ENCODE results near the gene YY2. TPM values are rescaled to one million over a fixed set of nuclear protein-coding genes. Genes with fewer than 3 reads are reported as not detected.
"Not testable (repeated sequence)": the region's sequence is repeated elsewhere in the genome, so short reads cannot be mapped to it uniquely, and the experiment has no call there.

Gene YY2
- total RNA-seq, 2 experiments from 2014 or later = 1.0 to 1.2 TPM

GRCh38 chrX:21812628-21813027, 43.2 kb upstream of the YY2 start:
- no peaks in the 10 kb centered on the region for H3K4me1 ChIP-seq (ENCODE audit: insufficient read depth, low read length)
- H3K9me3 ChIP-seq (ENCODE audit: control insufficient read depth in 1 of 2, insufficient read depth in 1 of 2, low read length in 2 of 2) = no peaks in the 10 kb centered on the region
- no peaks in the 10 kb centered on the region for H3K36me3 ChIP-seq (ENCODE audit: insufficient read depth, low read length)
- H3K27me3 ChIP-seq (ENCODE audit: control insufficient read depth in 1 of 2, insufficient read depth in 2 of 2, low read length in 2 of 2) = no peaks in the 10 kb centered on the region
- CTCF ChIA-PET = interaction anchor here (0.6 kb wide), 1 partner anchor 15 kb away, joined by 3 read pairs; no protein-coding TSS in a partner anchor
- Mint-ChIP-seq H3K4me3 (no peak overlapping the region), H3K27me3 (no peaks in the 10 kb centered on the region), H3K9me3 (no peaks in the 10 kb centered on the region), H3K4me1 (ENCODE audit: low read depth) (no peaks in the 10 kb centered on the region), H3K36me3 (ENCODE audit: low read depth) (no peaks in the 10 kb centered on the region), H3K27ac (no peak overlapping the region)
- no peak for ATAC-seq (ENCODE audit: poor library complexity)
- DNase-seq = no peak
- no peak overlapping the region for H3K4me3 ChIP-seq (ENCODE audit: low read length)
- TF ChIP-seq CTCF (IDR thresholded peaks at IDR 0.05) = no peak
- POLR2A ChIA-PET = no interaction called here
- no peak overlapping the region for H3K27ac ChIP-seq (ENCODE audit: low read depth in 1 of 2, low read length in 2 of 2)
- intact Hi-C loops (cut with DNase I, micrococcal nuclease) = no loop called here

GRCh38 chrX:21813612-21814368, 42.0 kb upstream of the YY2 start:
- H3K4me3 Mint-ChIP-seq = no peak overlapping the region
- CTCF ChIA-PET = no interaction called here
- H3K27me3 Mint-ChIP-seq = no peaks in the 10 kb centered on the region
- H3K27me3 ChIP-seq (ENCODE audit: control insufficient read depth in 1 of 2, insufficient read depth in 2 of 2, low read length in 2 of 2) = no peaks in the 10 kb centered on the region
- no peaks in the 10 kb centered on the region for H3K36me3 Mint-ChIP-seq (ENCODE audit: low read depth)
- no peaks in the 10 kb centered on the region for H3K9me3 ChIP-seq (ENCODE audit: control insufficient read depth in 1 of 2, insufficient read depth in 1 of 2, low read length in 2 of 2)
- POLR2A ChIA-PET = no interaction called here
- no peak overlapping the region for H3K27ac ChIP-seq (ENCODE audit: low read depth in 1 of 2, low read length in 2 of 2)
- no peaks in the 10 kb centered on the region for H3K4me1 ChIP-seq (ENCODE audit: insufficient read depth, low read length)
- TF ChIP-seq CTCF (IDR thresholded peaks at IDR 0.05) = no peak
- H3K36me3 ChIP-seq (ENCODE audit: insufficient read depth, low read length) = no peaks in the 10 kb centered on the region
- H3K9me3 Mint-ChIP-seq = no peaks in the 10 kb centered on the region
- no peak overlapping the region for H3K27ac Mint-ChIP-seq
- no peak overlapping the region for H3K4me3 ChIP-seq (ENCODE audit: low read length)
- intact Hi-C loops (cut with DNase I, micrococcal nuclease) = no loop called here
- DNase-seq = no peak
- no peaks in the 10 kb centered on the region for H3K4me1 Mint-ChIP-seq (ENCODE audit: low read depth)
- ATAC-seq (ENCODE audit: poor library complexity) = no peak

- intact Hi-C loops (cut with DNase I, micrococcal nuclease) = no loop called here
Observed at GRCh38 chrX:21816136-21816535, 39.7 kb upstream of the YY2 start.

GRCh38 chrX:21820170-21820569, 35.6 kb upstream of the YY2 start:
- H3K36me3 ChIP-seq (ENCODE audit: insufficient read depth, low read length); CTCF ChIA-PET; H3K9me3 Mint-ChIP-seq; DNase-seq; intact Hi-C loops (cut with DNase I, micrococcal nuclease); H3K4me3 ChIP-seq (ENCODE audit: low read length); H3K4me1 Mint-ChIP-seq (ENCODE audit: low read depth); H3K4me1 ChIP-seq (ENCODE audit: insufficient read depth, low read length); H3K27ac ChIP-seq (ENCODE audit: low read depth in 1 of 2, low read length in 2 of 2); H3K4me3 Mint-ChIP-seq; H3K9me3 ChIP-seq (ENCODE audit: control insufficient read depth in 1 of 2, insufficient read depth in 1 of 2, low read length in 2 of 2); H3K27me3 ChIP-seq (ENCODE audit: control insufficient read depth in 1 of 2, insufficient read depth in 2 of 2, low read length in 2 of 2); H3K36me3 Mint-ChIP-seq (ENCODE audit: low read depth); POLR2A ChIA-PET; H3K27me3 Mint-ChIP-seq; ATAC-seq (ENCODE audit: poor library complexity); H3K27ac Mint-ChIP-seq: not testable (repeated sequence)

More at GRCh38 chrX:21816136-21816535, 39.7 kb upstream of the YY2 start:
- Histone ChIP-seq H3K4me3 (ENCODE audit: low read length) (no peak overlapping the region), H3K27ac (ENCODE audit: low read depth in 1 of 2, low read length in 2 of 2) (no peak overlapping the region), H3K27me3 (ENCODE audit: control insufficient read depth in 1 of 2, insufficient read depth in 2 of 2, low read length in 2 of 2) (no peaks in the 10 kb centered on the region), H3K4me1 (ENCODE audit: insufficient read depth, low read length) (no peaks in the 10 kb centered on the region), H3K36me3 (ENCODE audit: insufficient read depth, low read length) (no peaks in the 10 kb centered on the region), H3K9me3 (ENCODE audit: control insufficient read depth in 1 of 2, insufficient read depth in 1 of 2, low read length in 2 of 2) (no peaks in the 10 kb centered on the region)
- Mint-ChIP-seq H3K4me1 (ENCODE audit: low read depth) (no peaks in the 10 kb centered on the region), H3K27ac (no peak overlapping the region), H3K4me3 (no peak overlapping the region), H3K9me3 (no peaks in the 10 kb centered on the region), H3K36me3 (ENCODE audit: low read depth) (no peaks in the 10 kb centered on the region), H3K27me3 (no peaks in the 10 kb centered on the region)
- DNase-seq (no peak), ATAC-seq (ENCODE audit: poor library complexity) (no peak)
- TF ChIP-seq CTCF (IDR thresholded peaks at IDR 0.05) = no peak
- POLR2A ChIA-PET = no interaction called here
- CTCF ChIA-PET = no interaction called here
